K562 treated with DMSO at 1 percent for 4 hours (cell line): Measurements from ENCODE around the gene FIG4. TPM values are rescaled to one million over a fixed set of nuclear protein-coding genes. Genes with fewer than 3 reads are reported as not detected.

Source experiments
- total RNA-seq: library from RNA; unstranded; fragments of 300-600 nt; gene quantifications from 2 replicates; pipeline ENCODE4 v1.2.3, GENCODE V29; 2022; ENCODE audit not compliant: insufficient read depth

The FIG4 gene
- total RNA-seq = 7.6 and 8.2 TPM in 2 replicates

GRCh38 chr6:109690737-109691621 is at the start of gene FIG4, which contains the start of gene AK9:
Gene FIG4, plus strand, starts transcription at chr6:109691296. Its CDS starts 140 bp downstream, at chr6:109691436.
Gene AK9, minus strand, starts transcription at chr6:109691202. Its CDS starts 15,457 bp downstream, at chr6:109675745.

Other genes with a start within 250 kb of the FIG4 start
- 9.9 and 14.7 TPM in 2 replicates for gene MICAL1, start 235.5 kb upstream of the FIG4 start, total RNA-seq
- gene ZBTB24, start 208.1 kb upstream of the FIG4 start, total RNA-seq = 3.6 and 4.4 TPM in 2 replicates
- gene AK9, start 94 bp upstream of the FIG4 start, total RNA-seq = 1.2 and 3.5 TPM in 2 replicates